Hematopoietic multipotent progenitor cell (in vitro differentiated cells): Measurements from ENCODE around the gene DNAJC5. TPM values are rescaled to one million over a fixed set of nuclear protein-coding genes. Genes with fewer than 3 reads are reported as not detected.

Source experiments
- DNase-seq, 3 donors: peaks; one replicate each; pipeline ENCODE4 v3.0.0-alpha.2; 2011 to 2015; ENCODE audit warnings: low read depth in 2 of 3, low spot score in 2 of 3
- total RNA-seq: library from RNA; depleted of rRNA; stranded (reverse); fragments of >200 nt; gene quantifications from one replicate; pipeline ENCODE4 v1.2.3, GENCODE V29; 2012

The DNAJC5 gene
- total RNA-seq, 1 donor, result 38.5 TPM

DNA sequence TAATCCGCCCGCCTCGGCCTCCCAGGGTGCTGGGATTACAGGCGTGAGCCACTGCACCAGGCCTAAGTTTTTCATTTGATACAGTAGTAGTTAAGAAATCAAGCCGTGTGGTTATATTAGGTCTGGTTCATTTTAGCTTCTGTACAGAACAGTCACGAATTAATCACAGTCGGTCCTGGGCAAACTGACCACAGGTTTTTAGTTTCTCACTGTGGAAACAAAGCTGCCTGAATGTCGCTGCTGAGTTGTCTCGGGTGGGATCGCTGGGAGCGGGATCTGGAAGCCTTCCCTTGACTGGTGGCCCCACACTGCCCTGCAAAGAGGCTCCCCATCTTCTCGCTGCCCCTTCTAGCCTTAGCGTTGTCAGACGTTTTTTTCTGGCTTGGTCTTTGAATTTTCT lies 42.7 kb downstream of the DNAJC5 start:
- DNase-seq, result no peak

- DNase-seq, result no peak
These were observed 44.4 kb downstream of the DNAJC5 start for GRCh38 chr20:63939061-63939935.

DNA sequence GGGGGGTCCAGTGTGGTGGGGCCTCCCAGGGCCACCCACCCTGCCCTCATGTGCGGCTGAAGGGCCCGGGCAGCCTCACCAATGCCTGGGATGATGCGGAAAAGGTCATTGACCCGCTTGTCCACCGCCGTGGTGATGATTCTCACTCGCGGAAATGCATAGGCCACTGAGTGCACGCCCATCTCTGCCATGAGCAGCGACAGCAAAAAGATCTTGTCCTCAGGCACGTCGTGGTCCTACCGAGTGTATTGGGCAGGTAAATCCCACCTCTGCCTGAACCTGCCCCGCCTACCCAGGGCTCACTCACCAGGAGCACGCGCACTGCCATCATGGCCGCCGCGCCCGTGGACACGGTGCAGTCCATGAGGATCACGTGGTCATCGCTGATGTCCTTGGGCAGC lies 45.1 kb downstream of the DNAJC5 start:
- no peak for DNase-seq

DNA sequence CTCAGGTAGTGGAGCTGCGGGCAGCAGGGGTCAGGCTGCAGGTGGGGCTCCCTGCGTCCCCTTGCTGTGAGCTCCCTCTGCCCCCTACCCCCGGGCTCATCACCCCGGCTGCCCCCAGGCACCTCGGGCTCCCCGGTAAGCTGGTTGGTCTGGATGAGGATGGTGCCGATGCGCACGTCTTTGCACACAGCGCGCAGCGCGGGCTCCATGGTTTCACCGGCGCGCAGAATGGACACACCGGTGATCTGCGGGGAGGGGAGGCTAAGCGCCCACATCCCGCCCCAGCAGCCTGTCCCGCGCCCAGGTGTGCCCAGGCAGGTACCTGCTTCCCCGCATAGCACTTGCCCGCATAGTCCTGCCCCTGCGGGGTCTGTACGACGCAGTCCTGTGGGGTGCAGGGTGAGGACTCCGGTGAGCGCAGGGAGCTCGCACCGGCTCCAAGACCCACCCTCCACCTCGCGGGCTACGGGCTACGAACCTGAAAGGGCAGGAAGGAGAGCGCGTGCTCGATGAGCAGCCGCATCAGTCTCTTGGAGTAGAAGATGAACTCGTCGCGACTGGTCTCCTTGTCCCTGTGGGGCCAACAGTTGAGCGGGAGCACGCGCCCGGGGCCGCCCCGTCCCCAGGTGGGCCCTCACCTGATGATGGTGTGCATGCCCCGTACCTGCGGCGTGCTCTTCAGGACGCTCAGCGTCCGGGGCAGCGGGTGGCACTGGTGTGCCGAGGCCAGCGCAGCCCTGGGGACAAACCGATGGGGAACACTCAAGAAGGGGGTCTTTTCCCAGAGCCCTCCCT lies 45.7 kb downstream of the DNAJC5 start:
- DNase-seq, result no peak

DNA sequence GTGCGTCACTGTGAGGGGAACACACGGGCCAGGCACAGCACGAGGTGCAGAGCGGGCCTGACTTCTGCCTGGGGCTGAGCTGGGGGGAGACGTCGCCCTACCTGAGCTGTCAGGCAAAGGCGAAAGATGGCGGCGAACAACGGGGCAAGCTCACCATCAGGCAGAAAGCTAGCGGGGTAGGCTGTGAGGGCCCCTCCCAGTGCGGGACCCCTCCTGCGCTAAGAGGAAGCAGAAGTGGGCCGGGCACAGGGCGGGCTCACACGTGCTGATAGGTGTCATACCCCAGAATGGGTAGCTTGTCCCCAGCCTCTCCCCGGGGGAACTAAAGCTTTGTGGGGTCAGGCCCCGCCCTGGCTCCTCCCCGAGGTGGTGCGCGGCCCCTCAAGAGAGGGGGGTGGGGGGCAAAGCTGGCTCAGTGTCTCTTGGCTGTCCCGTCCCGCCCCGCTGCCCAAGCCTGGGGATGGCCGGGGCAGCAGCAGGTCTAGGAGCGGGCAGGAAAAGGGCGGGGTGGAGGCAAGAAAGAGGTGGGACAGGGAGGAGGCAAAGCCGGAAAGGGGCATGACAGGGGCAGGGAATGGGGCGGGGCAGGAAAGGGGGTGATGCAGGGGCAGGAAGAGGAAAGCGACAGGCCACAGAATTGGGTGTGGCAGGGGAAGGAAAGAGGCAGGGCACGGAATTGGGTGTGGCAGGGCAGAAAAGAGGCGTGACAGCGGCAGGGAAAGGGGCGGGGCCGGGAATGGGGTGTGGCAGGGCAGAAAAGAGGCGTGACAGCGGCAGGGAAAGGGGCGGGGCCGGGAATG lies 46.6 kb downstream of the DNAJC5 start:
- DNase-seq, result peak; percentile 52 to 83 (median 71)

DNA sequence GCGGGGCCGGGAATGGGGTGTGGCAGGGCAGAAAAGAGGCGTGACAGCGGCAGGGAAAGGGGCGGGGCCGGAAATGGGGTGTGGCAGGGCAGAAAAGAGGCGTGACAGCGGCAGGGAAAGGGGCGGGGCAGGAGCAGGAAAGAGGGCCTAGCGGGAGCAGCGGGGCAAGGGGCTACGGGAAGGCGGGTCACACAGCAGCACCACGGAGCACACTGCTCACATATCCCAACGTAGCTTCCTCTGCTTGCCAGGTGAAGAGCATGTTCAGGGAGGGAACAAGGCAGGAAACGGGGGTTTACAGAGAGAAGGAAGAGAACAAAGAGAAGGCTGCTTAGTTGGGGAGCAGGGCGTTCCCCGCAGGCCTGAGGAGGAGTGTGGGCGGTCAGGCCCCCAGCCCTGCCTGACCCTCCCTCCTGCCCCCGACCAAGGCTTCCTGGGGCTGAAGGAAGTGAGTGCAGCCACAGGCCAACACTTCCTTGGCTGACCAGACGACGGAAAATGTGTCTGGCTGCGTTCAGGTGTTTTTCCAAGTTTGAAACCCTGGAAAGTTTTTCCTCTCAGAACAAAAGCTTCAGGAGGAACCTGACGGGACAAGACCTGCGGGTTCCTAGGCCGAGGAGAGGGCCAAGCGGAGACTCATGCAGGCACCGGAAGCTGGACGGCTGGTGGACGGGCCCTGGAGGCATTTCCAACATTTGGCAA lies 47.5 kb downstream of the DNAJC5 start:
- peak; percentile 32 to 64 (median 44) for DNase-seq

GRCh38 chr20:63942969-63943807 lies 48.3 kb downstream of the DNAJC5 start:
- DNase-seq, result no peak

DNA sequence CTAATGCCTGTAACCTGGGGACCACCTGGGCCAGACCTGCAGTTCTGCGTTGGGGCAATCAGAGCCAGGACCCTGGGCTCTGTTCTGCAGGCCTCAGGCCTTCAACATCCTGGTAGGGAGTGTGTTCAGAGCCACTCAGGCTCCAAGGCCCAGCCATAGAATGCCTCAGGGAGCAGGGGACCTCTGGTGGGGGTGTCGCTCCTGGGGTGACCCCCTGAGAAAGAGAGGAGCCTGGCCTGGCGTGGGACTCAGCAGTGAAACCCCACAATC lies 48.8 kb downstream of the DNAJC5 start:
- DNase-seq, result no peak

GRCh38 chr20:63944078-63944941 lies 49.4 kb downstream of the DNAJC5 start:
- no peak for DNase-seq

GRCh38 chr20:63945031-63945658 lies 50.2 kb downstream of the DNAJC5 start:
- no peak for DNase-seq

DNA sequence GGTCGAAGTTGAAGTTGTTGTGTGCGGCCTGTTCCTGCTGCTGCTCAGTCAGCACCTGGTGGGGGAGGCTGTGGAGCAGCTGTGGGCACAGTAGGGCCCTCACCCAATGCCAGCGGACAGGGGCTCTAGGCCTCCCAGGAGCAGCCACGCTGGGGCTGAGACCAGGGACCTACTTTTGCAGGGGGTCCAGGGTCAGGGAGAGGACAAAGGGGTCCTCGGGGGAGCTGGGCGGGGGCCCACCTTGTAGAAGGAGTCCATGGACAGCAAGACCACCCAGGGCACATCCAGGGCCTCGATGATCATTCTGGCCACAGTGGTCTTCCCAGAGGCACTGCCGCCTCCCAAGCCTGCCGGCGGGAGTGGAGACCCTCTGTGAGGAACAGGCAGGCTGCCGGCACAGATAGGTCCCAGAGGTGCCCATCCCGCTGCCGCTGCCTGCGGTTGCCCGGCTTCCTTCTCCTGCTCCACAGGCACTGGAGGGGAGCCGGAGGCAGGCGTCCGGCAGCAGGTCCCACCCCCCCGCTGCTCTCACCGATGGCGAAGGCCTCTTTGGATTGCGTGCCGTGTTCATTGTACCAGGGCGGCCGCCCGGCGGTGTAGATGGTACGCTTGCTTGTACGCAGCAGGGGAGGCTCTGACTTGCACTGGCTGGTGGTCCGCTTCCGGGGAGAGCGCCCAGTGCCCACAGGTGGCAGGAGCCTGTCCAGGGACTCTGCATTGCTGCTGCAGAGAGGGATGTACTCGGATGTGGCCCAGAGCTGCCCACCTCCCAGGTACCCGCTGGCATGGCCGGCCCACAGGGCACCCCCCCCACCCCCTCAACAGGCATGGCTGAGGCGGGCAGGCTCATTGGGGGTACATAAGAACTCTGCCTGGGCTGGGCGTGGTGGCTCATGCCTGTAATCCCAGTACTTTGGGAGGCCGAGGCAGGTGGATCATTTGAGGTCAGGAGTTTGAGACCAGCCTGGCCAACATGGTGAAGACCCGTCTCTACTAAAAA lies 51.3 kb downstream of the DNAJC5 start:
- no peak for DNase-seq

- DNase-seq, result no peak
These were observed 52.2 kb downstream of the DNAJC5 start for GRCh38 chr20:63946986-63947637.

- DNase-seq, result peak in 1 of 3 donors; percentile 23
These were observed 52.9 kb downstream of the DNAJC5 start for GRCh38 chr20:63947638-63948456.

- DNase-seq, result no peak
These were observed 55.9 kb downstream of the DNAJC5 start for GRCh38 chr20:63950701-63951397.
